Mesendoderm (in vitro differentiated cells): ENCODE measurements around the gene SPINDOC.

Experiments used
- DNase-seq: peaks from one replicate; pipeline ENCODE4 v3.0.0; 2013
- H2AK5ac ChIP-seq: 2 replicates; pipeline ENCODE4 v1.6.1; 2013; ENCODE audit warnings: low read length, inconsistent platforms
- H2BK120ac ChIP-seq: 2 replicates; pipeline ENCODE4 v1.6.1; 2013; ENCODE audit warnings: low read depth, mild to moderate bottlenecking, low read length, moderate library complexity, mixed read lengths
- H2BK15ac ChIP-seq: replicated peaks from 2 replicates; pipeline ENCODE4 v1.6.1; 2013; ENCODE audit warnings: low read depth, mild to moderate bottlenecking, moderate library complexity
- H2BK5ac ChIP-seq: 2 replicates; pipeline ENCODE4 v1.6.1; 2013; ENCODE audit warnings: low read length, inconsistent platforms
- H3K18ac ChIP-seq: 2 replicates; pipeline ENCODE4 v1.6.1; 2013; ENCODE audit warnings: mild to moderate bottlenecking, low read length, mixed read lengths
- H3K23ac ChIP-seq: one replicate; pipeline ENCODE4 v1.6.1; 2013; ENCODE audit warnings: low read length
- H3K27ac ChIP-seq: 2 replicates; pipeline ENCODE4 v1.5.1; 2013; ENCODE audit warnings: low read depth, mild to moderate bottlenecking, inconsistent platforms, low read length, moderate library complexity
- H3K27me3 ChIP-seq: 2 replicates; pipeline ENCODE4 v1.6.1; 2013; ENCODE audit warnings: low read length, control low read depth, mild to moderate bottlenecking, inconsistent platforms; ENCODE audit not compliant: insufficient read depth, poor library complexity
- H3K36me3 ChIP-seq: 2 replicates; pipeline ENCODE4 v1.6.1; 2013; ENCODE audit warnings: low read length, inconsistent platforms; ENCODE audit not compliant: control insufficient read depth, insufficient read depth
- H3K4ac ChIP-seq: one replicate; pipeline ENCODE4 v1.6.1; 2013; ENCODE audit warnings: low read depth, mild to moderate bottlenecking, low read length, moderate library complexity
- H3K4me1 ChIP-seq: 2 replicates; pipeline ENCODE4 v1.6.1; 2013; ENCODE audit warnings: low read depth, low read length, inconsistent platforms; ENCODE audit not compliant: control insufficient read depth
- H3K4me2 ChIP-seq: 2 replicates; pipeline ENCODE4 v1.6.1; 2013; ENCODE audit warnings: low read length
- H3K4me3 ChIP-seq: 2 replicates; pipeline ENCODE4 v1.5.1; 2013; ENCODE audit warnings: mild to moderate bottlenecking, low read length
- H3K56ac ChIP-seq: one replicate; pipeline ENCODE4 v1.6.1; 2013; ENCODE audit warnings: low read length
- H3K79me1 ChIP-seq: 2 replicates; pipeline ENCODE4 v1.6.1; 2013; ENCODE audit warnings: low read length, inconsistent platforms
- H3K79me2 ChIP-seq: 2 replicates; pipeline ENCODE4 v1.6.1; 2013; ENCODE audit warnings: mild to moderate bottlenecking, low read length; ENCODE audit not compliant: control insufficient read depth, insufficient read depth
- H3K9ac ChIP-seq: 2 replicates; pipeline ENCODE4 v1.6.1; 2013; ENCODE audit warnings: low read length, inconsistent platforms
- H4K5ac ChIP-seq: one replicate; pipeline ENCODE4 v1.6.1; 2013; ENCODE audit warnings: low read length
- H4K8ac ChIP-seq: one replicate; pipeline ENCODE4 v1.6.1; 2013; ENCODE audit warnings: low read depth, mild to moderate bottlenecking, control low read depth, low read length, moderate library complexity
- WGBS: extraction: QIAGEN DNeasy Blood & Tissue Kit; methylation state at CpG from one replicate; pipeline ENCODE4 v1.1.7; 2013; ENCODE audit warnings: low lambda C conversion rate, missing lambda C conversion rate; ENCODE audit not compliant: insufficient coverage; ENCODE audit errors: extremely low coverage; 5-methylcytosine and 5-hydroxymethylcytosine counted together

SPINDOC gene

DNA sequence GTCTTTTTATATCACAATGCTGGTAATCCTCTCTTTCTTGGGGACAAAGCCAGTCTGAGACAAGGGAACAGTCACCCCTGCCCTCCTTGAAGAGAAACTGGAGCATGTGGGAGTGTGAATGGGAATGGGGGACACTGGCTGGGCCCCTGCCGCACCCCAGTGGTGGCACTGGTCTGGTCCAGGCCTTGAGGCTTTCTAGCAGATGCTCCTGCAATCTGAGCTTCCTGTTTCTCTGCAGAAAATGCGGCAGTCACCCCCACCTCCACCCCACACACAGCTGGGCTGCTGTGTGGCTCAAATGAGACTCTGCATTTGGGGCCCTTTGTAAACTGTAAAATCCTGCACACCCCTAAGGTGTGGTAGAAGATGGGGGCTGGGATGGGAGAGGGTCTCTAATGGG lies 19.1 kb downstream of the SPINDOC start:
- Histone ChIP-seq H3K4me1 (no peaks in the 10 kb centered on the region), H2BK5ac (no peak overlapping the region), H3K4me3 (no peak overlapping the region), H3K9ac (no peak overlapping the region), H3K27me3 (no peaks in the 10 kb centered on the region), H3K79me2 (no peaks in the 10 kb centered on the region), H3K56ac (no peak overlapping the region), H4K8ac (no peak overlapping the region), H4K5ac (no peak overlapping the region), H3K18ac (no peak overlapping the region), H2BK120ac (no peak overlapping the region), H3K4ac (no peak overlapping the region), H3K36me3 (no peaks in the 10 kb centered on the region), H3K27ac (no peak overlapping the region), H3K23ac (no peak overlapping the region), H3K79me1 (no peaks in the 10 kb centered on the region), H3K4me2 (no peak overlapping the region), H2AK5ac (no peak overlapping the region), H2BK15ac (no peak overlapping the region)
- no CpG with 5 or more reads among the region's 2 CpGs for WGBS
- no peak for DNase-seq

- Histone ChIP-seq H4K5ac (no peak overlapping the region), H2BK120ac (no peak overlapping the region)
Measured at GRCh38 chr11:63833048-63833447, 19.8 kb downstream of the SPINDOC start.

DNA sequence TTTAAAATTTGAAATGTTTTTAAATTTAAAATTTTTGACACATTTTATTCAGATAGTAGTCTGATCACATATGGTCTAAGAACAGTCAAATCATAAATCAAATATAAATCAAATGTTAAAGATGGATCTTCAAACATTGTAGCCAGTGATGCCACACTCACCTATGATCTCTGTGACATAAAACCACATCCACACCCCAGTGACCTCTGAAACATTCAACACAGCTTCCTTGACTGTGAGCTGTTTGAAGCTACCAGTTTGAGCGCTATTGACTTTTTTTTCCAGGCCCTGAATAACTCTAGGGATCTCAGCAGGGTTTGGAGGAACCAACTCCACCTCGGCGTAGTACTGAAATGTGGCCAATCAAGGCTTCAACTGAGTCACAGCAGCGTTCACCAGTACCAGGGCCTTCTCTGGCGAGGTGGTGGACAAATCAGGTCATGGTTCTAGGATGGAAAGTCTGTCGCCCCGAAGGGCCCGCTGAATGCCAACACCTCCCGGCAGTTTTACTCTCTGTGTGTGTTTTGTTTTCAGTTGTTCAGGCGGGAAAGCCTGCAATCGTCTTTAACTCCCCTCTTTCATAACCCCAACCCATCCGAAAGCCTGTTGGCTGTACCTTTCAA lies 21.4 kb downstream of the SPINDOC start:
- Histone ChIP-seq H3K79me1 (peaks cover 2% of the 10 kb centered on the region), H3K4me2 (no peak overlapping the region), H3K23ac (no peak overlapping the region), H3K4me1 (no peaks in the 10 kb centered on the region), H2AK5ac (no peak overlapping the region), H4K5ac (no peak overlapping the region), H3K79me2 (peaks cover 4% of the 10 kb centered on the region), H3K4ac (no peak overlapping the region), H3K9ac (no peak overlapping the region), H2BK15ac (no peak overlapping the region), H3K27me3 (no peaks in the 10 kb centered on the region), H3K4me3 (no peak overlapping the region), H3K18ac (no peak overlapping the region), H2BK120ac (no peak overlapping the region), H3K36me3 (no peaks in the 10 kb centered on the region), H3K27ac (no peak overlapping the region), H2BK5ac (no peak overlapping the region), H3K56ac (no peak overlapping the region), H4K8ac (no peak overlapping the region)
- no peak for DNase-seq
- WGBS, result no CpG with 5 or more reads among the region's 12 CpGs

More at GRCh38 chr11:63833048-63833447, 19.8 kb downstream of the SPINDOC start:
- Histone ChIP-seq H3K23ac (no peak overlapping the region), H3K79me1 (no peaks in the 10 kb centered on the region), H2BK15ac (no peak overlapping the region), H3K18ac (no peak overlapping the region), H2AK5ac (no peak overlapping the region), H3K27ac (no peak overlapping the region), H3K36me3 (no peaks in the 10 kb centered on the region), H3K79me2 (no peaks in the 10 kb centered on the region), H4K8ac (no peak overlapping the region), H3K9ac (no peak overlapping the region), H3K27me3 (no peaks in the 10 kb centered on the region), H3K4me1 (no peaks in the 10 kb centered on the region), H3K4ac (no peak overlapping the region), H3K4me3 (no peak overlapping the region), H3K4me2 (no peak overlapping the region), H2BK5ac (no peak overlapping the region), H3K56ac (no peak overlapping the region)
- no CpG with 5 or more reads among the region's 2 CpGs for whole genome bisulfite sequencing
- DNase-seq, result no peak

- Histone ChIP-seq H3K27ac (no peak overlapping the region), H3K4me1 (peaks cover 2% of the 10 kb centered on the region), H3K4me3 (no peak overlapping the region), H3K36me3 (no peaks in the 10 kb centered on the region), H2BK120ac (no peak overlapping the region), H3K79me1 (peaks cover 7% of the 10 kb centered on the region), H4K5ac (no peak overlapping the region), H3K9ac (no peak overlapping the region), H3K4me2 (no peak overlapping the region), H2BK5ac (no peak overlapping the region), H3K79me2 (peaks cover 9% of the 10 kb centered on the region), H4K8ac (no peak overlapping the region), H3K4ac (no peak overlapping the region), H3K27me3 (no peaks in the 10 kb centered on the region), H3K56ac (no peak overlapping the region), H2AK5ac (no peak overlapping the region), H3K23ac (no peak overlapping the region), H2BK15ac (no peak overlapping the region), H3K18ac (no peak overlapping the region)
- no CpG with 5 or more reads among the region's 6 CpGs for WGBS
- DNase-seq, result no peak
Measured at GRCh38 chr11:63835158-63835545, 21.9 kb downstream of the SPINDOC start.

- Histone ChIP-seq H3K79me1 (peaks cover 20% of the 10 kb centered on the region), H3K27me3 (no peaks in the 10 kb centered on the region), H3K36me3 (no peaks in the 10 kb centered on the region), H3K18ac (no peak overlapping the region), H3K56ac (peak overlapping the region; percentile 17), H3K23ac (no peak overlapping the region), H3K4me1 (peaks cover 18% of the 10 kb centered on the region), H2BK120ac (no peak overlapping the region), H3K79me2 (peaks cover 27% of the 10 kb centered on the region), H4K8ac (no peak overlapping the region), H3K27ac (no peak overlapping the region), H4K5ac (no peak overlapping the region), H3K4ac (no peak overlapping the region), H3K4me3 (no peak overlapping the region), H2BK15ac (no peak overlapping the region), H3K4me2 (no peak overlapping the region), H2AK5ac (no peak overlapping the region), H3K9ac (no peak overlapping the region), H2BK5ac (no peak overlapping the region)
- WGBS, result no CpG with 5 or more reads among the region's 5 CpGs
- DNase-seq, result peak; percentile 89
Measured at GRCh38 chr11:63837027-63837688, 23.9 kb downstream of the SPINDOC start.
